Erythroblast (primary cell): ENCODE results near the gene DENND1B.
A peak's percentile ranks its signal among the peaks of the same experiment; 100 is the strongest.

Source experiments
- DNase-seq, 2 experiments: peaks; one replicate each; lab custom pipeline; 2025; lab: John Stamatoyannopoulos, UW
- GATA1 ChIP-seq: IDR thresholded peaks from 2 replicates; pipeline ENCODE4 v1.6.1; 2011; ENCODE audit warnings: low read depth, mild to moderate bottlenecking, control low read depth, low read length, moderate library complexity
- POLR2A ChIP-seq: IDR thresholded peaks from 2 replicates; pipeline ENCODE4 v1.6.1; 2011; ENCODE audit warnings: mild to moderate bottlenecking, low read length

DENND1B gene

GRCh38 chr1:197637406-197637805 is 137.9 kb downstream of the DENND1B start:
- no peak for DNase-seq
- TF ChIP-seq POLR2A (no peak), GATA1 (no peak)

- TF ChIP-seq GATA1: no peak
- TF ChIP-seq POLR2A: no peak
- DNase-seq: no peak
Observed at GRCh38 chr1:197633447-197634078, 141.7 kb downstream of the DENND1B start.

GRCh38 chr1:197632651-197633050 is 142.6 kb downstream of the DENND1B start:
- no peak for DNase-seq
- TF ChIP-seq POLR2A: no peak
- TF ChIP-seq GATA1: no peak

- DNase-seq: peak; percentile 5 to 23
- TF ChIP-seq POLR2A (no peak), GATA1 (no peak)
Observed at GRCh38 chr1:197632005-197632404, 143.3 kb downstream of the DENND1B start.

GRCh38 chr1:197622371-197622770 is 152.9 kb downstream of the DENND1B start:
- TF ChIP-seq POLR2A (no peak), GATA1 (no peak)
- no peak for DNase-seq

GRCh38 chr1:197621761-197622160 is 153.5 kb downstream of the DENND1B start:
- TF ChIP-seq GATA1: no peak
- no peak for TF ChIP-seq POLR2A
- no peak for DNase-seq

GRCh38 chr1:197620714-197621163 is 154.5 kb downstream of the DENND1B start:
- TF ChIP-seq POLR2A (no peak), GATA1 (no peak)
- no peak for DNase-seq

GRCh38 chr1:197619008-197619640 is 156.2 kb downstream of the DENND1B start:
- TF ChIP-seq GATA1 (no peak), POLR2A (no peak)
- peak; percentile 9 to 22 for DNase-seq

GRCh38 chr1:197618061-197618460 is 157.2 kb downstream of the DENND1B start:
- no peak for DNase-seq
- TF ChIP-seq POLR2A: no peak
- TF ChIP-seq GATA1: no peak

- TF ChIP-seq POLR2A: no peak
- TF ChIP-seq GATA1: no peak
- DNase-seq: no peak
Observed at GRCh38 chr1:197615693-197616011, 159.6 kb downstream of the DENND1B start.

- DNase-seq: peak; percentile 41 to 61
- no peak for TF ChIP-seq POLR2A
- TF ChIP-seq GATA1: no peak
Observed at GRCh38 chr1:197614916-197615692, 160.2 kb downstream of the DENND1B start.

GRCh38 chr1:197606168-197606845 is 169.0 kb downstream of the DENND1B start:
- no peak for DNase-seq
- TF ChIP-seq POLR2A (no peak), GATA1 (no peak)

- TF ChIP-seq POLR2A (no peak), GATA1 (no peak)
Observed at GRCh38 chr1:197604302-197604701, 171.0 kb downstream of the DENND1B start.

More at GRCh38 chr1:197604302-197604701, 171.0 kb downstream of the DENND1B start:
- DNase-seq: no peak
